Gastrocnemius medialis (tissue), 4 donors: ENCODE data around the gene MEF2B. TPM values are rescaled to one million over a fixed set of nuclear protein-coding genes. Genes with fewer than 3 reads are reported as not detected.

Experiments
- ATAC-seq, 2 donors: fragments of 150-250 bp; one replicate each; pipeline ENCODE4 v1.9.1; 2016
- DNase-seq, 2 donors: peaks; one replicate each; pipeline ENCODE4 v3.0.0-alpha.2; 2019
- H3K27ac ChIP-seq, 4 donors: fragments of 200-600 bp; sonication (generic); 1 replicate in 1 of 4; 2 replicates in 3 of 4; pipeline ENCODE4 v1.5.1; 2016 to 2018; ENCODE audit warnings: mild to moderate bottlenecking in 2 of 4, moderate library complexity in 1 of 4
- H3K27me3 ChIP-seq, 3 donors: fragments of 200-600 bp; sonication (generic) in 2 of 3; 1 replicate in 1 of 3; 2 replicates in 2 of 3; pipeline versions ENCODE4 v1.5.1 to v1.6.0; 2016 to 2019; ENCODE audit warnings: mild to moderate bottlenecking in 1 of 3, moderate library complexity in 1 of 3
- H3K36me3 ChIP-seq, 2 donors: fragments of 200-600 bp; sonication (generic) in 1 of 2; one replicate each; pipeline ENCODE4 v1.5.1; 2017 to 2018
- H3K4me1 ChIP-seq, 2 donors: fragments of 200-600 bp; sonication (generic) in 1 of 2; one replicate each; pipeline ENCODE4 v1.5.1; 2016 to 2017; ENCODE audit warnings: mild to moderate bottlenecking in 2 of 2
- H3K4me3 ChIP-seq, 4 donors: fragments of 200-600 bp; sonication (generic) in 3 of 4; 1 replicate in 1 of 4; 2 replicates in 3 of 4; pipeline ENCODE4 v1.5.1; 2016 to 2019; ENCODE audit warnings: mild to moderate bottlenecking in 2 of 4
- H3K9me3 ChIP-seq, 3 donors: fragments of 200-600 bp; sonication (generic) in 2 of 3; 1 replicate in 1 of 3; 2 replicates in 2 of 3; pipeline ENCODE4 v1.5.1; 2016 to 2019
- POLR2A ChIP-seq, 2 donors: fragments of 450-650 bp; IDR thresholded peaks; one replicate each; pipeline ENCODE4 v1.6.1; 2017; ENCODE audit warnings: antibody characterized with exemption in 2 of 2, mild to moderate bottlenecking in 2 of 2, moderate library complexity in 2 of 2
- in situ Hi-C, 4 donors: fragments of 200-750 bp; cut with MboI; loops; one replicate each; pipeline versions ENCODE4 v1.15.0 to v1.8.0; 2017; ENCODE audit warnings: low sequenced_read_pairs in 4 of 4
- intact Hi-C: fragments of 100-400 bp; cut with DNase I; formaldehyde crosslinking; loops from one replicate; pipeline ENCODE4 v1.15.1; 2023; ENCODE audit warnings: low total_unique reads
- total RNA-seq, 4 donors: library from RNA; depleted of rRNA; stranded (reverse); fragments of >200 nt; gene quantifications; one replicate each; pipeline versions ENCODE4 v1.1.0 to v1.2.3, GENCODE V29; 2016
- TF ChIP-seq, protein P1 (sequence below), 5 experiments: fragments of 450-650 bp in 3 of 5; fragments of 200-600 bp in 2 of 5; sonication (generic) in 2 of 5; IDR thresholded peaks in 4 of 5; conservative IDR thresholded peaks in 1 of 5; 1 replicate in 4 of 5; 2 replicates in 1 of 5; pipeline ENCODE4 v1.5.1; 2016 to 2019; ENCODE audit warnings: antibody characterized with exemption in 5 of 5, mild to moderate bottlenecking in 3 of 5, moderate library complexity in 3 of 5

MEF2B gene
- total RNA-seq, 4 donors from 2014 or later, result 0.68 to 1.6 TPM; not detected in 2

DNA sequence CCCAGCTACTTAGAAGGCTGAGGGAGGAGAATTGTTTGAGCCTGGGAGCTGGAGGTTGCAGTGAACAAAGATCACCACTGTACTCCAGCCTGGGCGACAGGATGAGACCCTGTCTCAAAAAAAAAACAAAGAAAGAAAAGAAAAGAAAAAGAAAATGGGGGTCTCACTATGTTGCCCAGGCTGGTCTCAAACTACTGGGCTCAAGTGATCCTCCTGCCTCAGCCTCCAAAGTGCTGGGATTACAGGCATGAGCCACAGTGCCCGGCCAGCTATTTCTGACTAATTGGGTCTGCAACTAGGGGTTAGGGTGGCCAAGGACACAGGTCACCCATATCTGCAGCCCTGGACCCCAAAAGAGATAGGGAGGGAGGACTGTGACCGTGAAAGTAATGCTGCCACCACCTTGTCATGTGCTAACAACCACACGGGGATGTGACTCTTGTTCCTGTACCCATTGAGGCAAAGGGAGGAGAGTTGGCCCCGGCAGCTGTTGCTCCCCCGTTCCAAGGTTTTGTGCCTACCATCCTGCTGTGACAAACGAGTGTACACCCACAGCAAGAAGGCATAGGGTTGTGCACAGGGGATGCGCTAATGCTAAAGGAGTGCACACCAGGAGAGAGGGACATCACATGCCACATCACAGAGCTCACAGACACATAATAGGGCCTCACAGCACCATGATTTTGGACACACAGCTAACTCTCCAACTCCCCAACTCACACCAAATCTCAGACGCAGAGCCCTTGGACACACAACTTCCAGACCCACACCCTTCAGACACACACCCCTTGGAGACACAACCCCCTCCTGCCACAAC, 619 bp downstream of the MEF2B start:
- Histone ChIP-seq H3K36me3 (no peaks in the 10 kb centered on the region), H3K9me3 (no peaks in the 10 kb centered on the region), H3K27ac (peak overlapping the region in 1 of 4 donors; percentile 14), H3K27me3 (no peaks in the 10 kb centered on the region), H3K4me3 (peak overlapping the region; percentile 45 to 55 (median 52)), H3K4me1 (peaks cover 19 to 26% of the 10 kb centered on the region in 2 donors)
- intact Hi-C loops, result no loop called here
- TF ChIP-seq, protein P1, sequence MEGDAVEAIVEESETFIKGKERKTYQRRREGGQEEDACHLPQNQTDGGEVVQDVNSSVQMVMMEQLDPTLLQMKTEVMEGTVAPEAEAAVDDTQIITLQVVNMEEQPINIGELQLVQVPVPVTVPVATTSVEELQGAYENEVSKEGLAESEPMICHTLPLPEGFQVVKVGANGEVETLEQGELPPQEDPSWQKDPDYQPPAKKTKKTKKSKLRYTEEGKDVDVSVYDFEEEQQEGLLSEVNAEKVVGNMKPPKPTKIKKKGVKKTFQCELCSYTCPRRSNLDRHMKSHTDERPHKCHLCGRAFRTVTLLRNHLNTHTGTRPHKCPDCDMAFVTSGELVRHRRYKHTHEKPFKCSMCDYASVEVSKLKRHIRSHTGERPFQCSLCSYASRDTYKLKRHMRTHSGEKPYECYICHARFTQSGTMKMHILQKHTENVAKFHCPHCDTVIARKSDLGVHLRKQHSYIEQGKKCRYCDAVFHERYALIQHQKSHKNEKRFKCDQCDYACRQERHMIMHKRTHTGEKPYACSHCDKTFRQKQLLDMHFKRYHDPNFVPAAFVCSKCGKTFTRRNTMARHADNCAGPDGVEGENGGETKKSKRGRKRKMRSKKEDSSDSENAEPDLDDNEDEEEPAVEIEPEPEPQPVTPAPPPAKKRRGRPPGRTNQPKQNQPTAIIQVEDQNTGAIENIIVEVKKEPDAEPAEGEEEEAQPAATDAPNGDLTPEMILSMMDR (IDR thresholded peaks at IDR 0.05 in 4 of 5, conservative IDR thresholded peaks at IDR 0.05 in 1 of 5), result no peak
- TF ChIP-seq POLR2A (IDR thresholded peaks at IDR 0.05), result no peak
- DNase-seq (no peak), ATAC-seq (peak in 1 of 2 donors; percentile 2)
- in situ Hi-C loops, result no loop called here

DNA sequence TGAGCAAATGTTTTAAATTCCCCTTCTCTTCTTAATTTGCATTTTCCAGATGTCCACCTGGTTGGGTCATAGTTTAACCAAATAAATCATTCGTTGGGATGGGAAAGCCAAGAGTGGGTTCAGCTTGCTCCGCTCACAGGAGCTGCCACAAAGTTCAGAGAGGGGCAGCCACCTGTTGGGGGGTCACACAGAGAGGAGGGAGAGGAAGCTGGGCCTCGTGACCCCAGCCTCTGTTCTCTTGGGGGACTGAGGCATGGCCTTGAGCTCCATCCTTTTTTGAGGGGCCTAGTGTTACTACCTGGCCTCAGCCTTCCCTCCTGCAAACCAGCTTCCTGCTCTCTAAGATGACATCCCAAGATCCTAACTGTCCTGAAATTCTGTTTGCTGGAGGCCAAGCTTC, 2.5 kb downstream of the MEF2B start:
- Histone ChIP-seq H3K9me3 (no peaks in the 10 kb centered on the region), H3K27ac (no peak overlapping the region), H3K4me3 (no peak overlapping the region), H3K27me3 (no peaks in the 10 kb centered on the region), H3K4me1 (peaks cover 19 to 25% of the 10 kb centered on the region in 2 donors), H3K36me3 (no peaks in the 10 kb centered on the region)
- intact Hi-C loops, result no loop called here
- TF ChIP-seq, protein P1 (IDR thresholded peaks at IDR 0.05 in 4 of 5, conservative IDR thresholded peaks at IDR 0.05 in 1 of 5), result no peak
- TF ChIP-seq POLR2A (IDR thresholded peaks at IDR 0.05), result no peak
- no peak for ATAC-seq
- in situ Hi-C loops, result no loop called here
- no peak for DNase-seq

DNA sequence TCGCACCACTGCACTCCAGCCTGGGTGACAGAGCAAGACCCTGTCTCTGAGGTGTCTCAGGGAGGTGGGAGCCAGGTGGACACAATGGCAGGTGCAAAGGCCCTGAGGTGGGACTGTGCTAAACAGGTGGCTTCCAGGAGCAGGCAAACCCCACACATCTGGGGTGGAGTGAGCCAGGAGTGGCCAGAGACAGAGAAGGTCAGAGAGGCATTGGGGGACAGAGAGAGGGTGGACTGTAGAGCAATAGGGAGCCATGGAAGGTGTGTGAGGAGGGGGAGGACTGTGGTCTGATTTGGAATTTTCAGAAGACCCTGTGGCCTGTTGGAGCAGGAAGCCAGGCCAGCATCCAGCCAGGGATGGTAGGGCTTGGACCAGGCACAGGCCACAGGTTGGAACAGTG, 4.7 kb downstream of the MEF2B start:
- in situ Hi-C loops, result no loop called here
- Histone ChIP-seq H3K36me3 (no peaks in the 10 kb centered on the region), H3K4me1 (peaks cover under 1 to 10% of the 10 kb centered on the region in 2 donors), H3K27ac (no peak overlapping the region), H3K9me3 (no peaks in the 10 kb centered on the region), H3K4me3 (no peak overlapping the region), H3K27me3 (no peaks in the 10 kb centered on the region)
- ATAC-seq (no peak), DNase-seq (no peak)
- intact Hi-C loops, result no loop called here
- no peak for TF ChIP-seq POLR2A (IDR thresholded peaks at IDR 0.05)
- TF ChIP-seq, protein P1 (IDR thresholded peaks at IDR 0.05 in 4 of 5, conservative IDR thresholded peaks at IDR 0.05 in 1 of 5), result no peak

DNA sequence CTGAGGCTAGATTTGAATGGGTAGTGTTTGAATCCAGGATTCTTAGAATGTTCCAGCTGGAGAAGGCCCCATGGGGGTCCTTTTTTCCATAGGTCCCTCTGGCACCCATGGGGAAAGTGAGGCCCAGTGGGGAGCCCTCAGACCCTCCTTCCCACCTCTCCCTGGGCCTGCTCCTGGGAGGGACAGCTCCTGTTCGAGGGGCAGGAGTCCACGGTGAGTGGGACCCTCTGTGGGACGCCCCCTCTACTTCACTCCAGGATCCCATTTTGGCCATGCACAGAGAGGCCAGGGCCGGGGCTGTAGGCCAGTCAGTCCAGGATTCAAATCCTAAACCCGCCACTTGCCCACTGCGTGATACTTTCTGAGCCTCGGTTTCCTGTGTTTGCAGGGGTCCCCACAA, 7.6 kb downstream of the MEF2B start:
- in situ Hi-C loops, result no loop called here

More for the DNA sequence above, 7.6 kb downstream of the MEF2B start:
- no peak overlapping the region for H3K27ac ChIP-seq
- no peaks in the 10 kb centered on the region for H3K4me1 ChIP-seq
- H3K27me3 ChIP-seq, result no peaks in the 10 kb centered on the region
- DNase-seq (no peak), ATAC-seq (no peak)
- no peaks in the 10 kb centered on the region for H3K9me3 ChIP-seq
- H3K4me3 ChIP-seq, result no peak overlapping the region
- no peaks in the 10 kb centered on the region for H3K36me3 ChIP-seq
- intact Hi-C loops, result no loop called here
- TF ChIP-seq POLR2A (IDR thresholded peaks at IDR 0.05), result no peak
- TF ChIP-seq, protein P1 (IDR thresholded peaks at IDR 0.05 in 4 of 5, conservative IDR thresholded peaks at IDR 0.05 in 1 of 5), result no peak
